NCI-H82 treated with DMSO at 0.1 percent for 48 hours (cell line): Measurements from ENCODE around the gene TNFAIP8.

Experiments
- DNase-seq: peaks from one replicate; lab custom pipeline; 2025; ENCODE audit not compliant: unreplicated experiment; lab: John Stamatoyannopoulos, UW

The TNFAIP8 gene

GRCh38 chr5:119365847-119366539 lies 10.2 kb downstream of the TNFAIP8 start:
- no peak for DNase-seq

- DNase-seq: no peak
Observed at GRCh38 chr5:119366540-119366881, 10.7 kb downstream of the TNFAIP8 start.

- DNase-seq: no peak
Observed at GRCh38 chr5:119367502-119368237, 11.9 kb downstream of the TNFAIP8 start.

- no peak for DNase-seq
Observed at GRCh38 chr5:119368238-119368630, 12.4 kb downstream of the TNFAIP8 start.

GRCh38 chr5:119370486-119370885 lies 14.7 kb downstream of the TNFAIP8 start:
- no peak for DNase-seq

GRCh38 chr5:119371146-119371545 lies 15.3 kb downstream of the TNFAIP8 start:
- DNase-seq: no peak

GRCh38 chr5:119373449-119373858 lies 17.6 kb downstream of the TNFAIP8 start:
- DNase-seq: no peak

- DNase-seq: no peak
Observed at GRCh38 chr5:119374901-119375300, 19.1 kb downstream of the TNFAIP8 start.

GRCh38 chr5:119377066-119377465 lies 21.2 kb downstream of the TNFAIP8 start:
- no peak for DNase-seq

GRCh38 chr5:119378075-119378700 lies 22.4 kb downstream of the TNFAIP8 start:
- DNase-seq: no peak

- DNase-seq: no peak
Observed at GRCh38 chr5:119379096-119379495, 23.3 kb downstream of the TNFAIP8 start.

- DNase-seq: no peak
Observed at GRCh38 chr5:119379942-119380547, 24.2 kb downstream of the TNFAIP8 start.

GRCh38 chr5:119382169-119382568 lies 26.4 kb downstream of the TNFAIP8 start:
- no peak for DNase-seq

GRCh38 chr5:119383008-119383407 lies 27.2 kb downstream of the TNFAIP8 start:
- DNase-seq: no peak

- no peak for DNase-seq
Observed at GRCh38 chr5:119385136-119385535, 29.3 kb downstream of the TNFAIP8 start.

GRCh38 chr5:119385536-119386128 lies 29.8 kb downstream of the TNFAIP8 start:
- DNase-seq: no peak

- no peak for DNase-seq
Observed at GRCh38 chr5:119386596-119387344, 31.0 kb downstream of the TNFAIP8 start.

GRCh38 chr5:119387945-119388618 lies 32.3 kb downstream of the TNFAIP8 start:
- DNase-seq: no peak

GRCh38 chr5:119388619-119389190 lies 32.9 kb downstream of the TNFAIP8 start:
- no peak for DNase-seq
